H1 (cell line): ENCODE measurements around the gene SLC4A1AP. TPM values are rescaled to one million over a fixed set of nuclear protein-coding genes. Genes with fewer than 3 reads are reported as not detected.

ENCODE experiments used
- JUND ChIP-seq: IDR thresholded peaks from 2 replicates; pipeline ENCODE4 v1.6.1; 2011; ENCODE audit warnings: mild to moderate bottlenecking, improper control_type of control experiment, low read length
- SIRT6 ChIP-seq: IDR thresholded peaks from one replicate; pipeline ENCODE4 v1.7.1; 2012; ENCODE audit warnings: low read length, inconsistent platforms
- SUZ12 ChIP-seq: fragments of 200-600 bp; sonication (generic); IDR thresholded peaks from 2 replicates; pipeline ENCODE4 v1.6.1; 2012; ENCODE audit warnings: mild to moderate bottlenecking, inconsistent platforms, low read length, moderate library complexity, mixed read lengths
- polyA plus RNA-seq, 7 experiments: library from polyadenylated mRNA; depleted of rRNA in 3 of 7; stranded (reverse) in 5 of 7; unstranded in 2 of 7; fragments of >200 nt in 5 of 7; fragments of 200-250 nt in 2 of 7; gene quantifications; 1 replicate in 5 of 7; 2 replicates in 1 of 7; 4 replicates in 1 of 7; pipeline versions ENCODE4 v1.2.1 to v1.2.3, GENCODE V29; 2011 to 2013; ENCODE audit warnings: missing spikeins in 2 of 7, mixed read lengths in 2 of 7
- total RNA-seq: library from RNA; stranded (reverse); fragmentation: NEBNext Ultra II Directional; extraction: Animal tissue kit (Norgen Biotek cat#: 25700); gene quantifications from 2 replicates; pipeline ENCODE4 v1.2.1, GENCODE V29; 2021

Gene SLC4A1AP
- total and polyA plus RNA-seq, 2 of the 8 experiments (the other 6 are each of a cell fraction or from before 2014, with no cell fraction given), result 8.1 to 18.4 TPM

DNA sequence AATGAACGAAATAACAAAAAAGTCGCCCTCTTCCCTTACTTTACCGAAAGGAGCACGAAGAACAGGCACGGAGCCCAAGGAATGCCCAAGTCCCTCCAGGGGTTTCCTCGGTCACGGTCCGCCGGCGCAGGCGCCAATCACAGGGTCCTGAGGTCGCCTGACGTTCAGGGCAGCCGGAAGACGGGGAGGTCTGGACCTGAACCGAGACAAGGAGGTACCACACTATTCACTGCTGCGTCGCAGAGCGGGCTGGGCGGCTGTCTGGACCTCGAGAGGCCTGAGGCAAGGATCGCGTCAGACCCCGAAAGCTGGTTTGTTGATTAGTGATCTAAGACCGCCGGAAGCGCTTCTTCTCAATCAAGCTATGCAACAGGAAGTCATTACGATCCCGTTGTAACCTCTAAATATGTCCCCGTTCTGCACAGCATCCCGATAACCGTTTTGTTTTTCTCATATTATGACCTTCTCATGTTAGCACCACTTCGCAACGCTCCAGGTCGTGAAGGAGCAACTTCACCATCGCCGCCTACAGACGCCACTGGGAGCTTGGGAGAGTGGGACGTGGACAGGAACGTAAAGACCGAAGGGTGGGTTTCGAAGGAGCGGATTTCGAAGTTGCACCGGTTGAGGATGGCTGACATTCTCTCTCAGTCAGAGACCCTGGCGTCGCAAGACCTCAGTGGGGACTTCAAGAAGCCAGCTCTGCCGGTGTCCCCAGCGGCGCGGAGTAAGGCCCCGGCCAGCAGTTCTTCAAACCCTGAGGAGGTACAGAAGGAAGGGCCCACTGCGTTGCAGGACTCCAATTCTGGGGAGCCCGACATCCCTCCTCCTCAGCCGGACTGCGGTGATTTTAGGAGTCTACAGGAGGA lies at the start of gene SLC4A1AP, which contains the start of gene SUPT7L (continued):
- TF ChIP-seq SUZ12 (no peak), JUND (peak; percentile 48; the same call in 1 of the 2 replicates), SIRT6 (no peak)
